ENCODE data around the gene ENOX1. TPM values are rescaled to one million over a fixed set of nuclear protein-coding genes. Genes with fewer than 3 reads are reported as not detected.
"Not testable (repeated sequence)": the region's sequence is repeated elsewhere in the genome, so short reads cannot be mapped to it uniquely, and the experiment has no call there.

ENOX1 gene
- total RNA-seq, 1 donor from 2014 or later, result 2.5 TPM

DNA sequence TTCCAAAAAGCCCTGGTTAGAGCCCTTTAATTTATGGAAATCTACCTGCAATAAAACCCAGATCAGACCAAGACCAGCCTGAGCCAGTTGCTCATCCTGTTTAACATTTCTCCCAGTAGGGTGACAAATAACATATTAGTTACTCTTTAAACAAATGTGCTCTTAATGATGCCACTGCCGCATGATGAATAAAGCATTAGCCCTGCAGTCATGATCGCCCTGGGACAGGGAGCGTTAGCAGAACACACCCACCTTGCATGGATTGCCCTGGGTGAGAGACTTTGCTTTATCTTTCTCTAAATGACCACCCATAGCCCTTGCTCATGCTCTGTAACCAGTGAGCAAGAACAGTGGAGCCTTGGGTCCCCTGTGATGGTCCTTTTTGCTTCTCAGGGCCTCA, 362.4 kb downstream of the ENOX1 start:
- Mint-ChIP-seq H3K27ac (no peak overlapping the region), H3K9me3 (ENCODE audit: low read depth) (peaks cover 11% of the 10 kb centered on the region), H3K4me1 (ENCODE audit: low read depth) (peaks cover 3% of the 10 kb centered on the region), H3K27me3 (no peaks in the 10 kb centered on the region), H3K36me3 (ENCODE audit: insufficient read depth) (peaks cover 3% of the 10 kb centered on the region), H3K4me3 (ENCODE audit: low read depth) (no peak overlapping the region)
- TF ChIP-seq CTCF (IDR thresholded peaks at IDR 0.05; ENCODE audit: unreplicated experiment), result no peak
- DNase-seq (ENCODE audit: low spot score, unreplicated experiment), result no peak

- Mint-ChIP-seq H3K4me3 (ENCODE audit: low read depth) (no peak overlapping the region), H3K9me3 (ENCODE audit: low read depth) (peaks cover 11% of the 10 kb centered on the region), H3K4me1 (ENCODE audit: low read depth) (peaks cover 3% of the 10 kb centered on the region), H3K27me3 (no peaks in the 10 kb centered on the region), H3K27ac (no peak overlapping the region), H3K36me3 (ENCODE audit: insufficient read depth) (peaks cover 4% of the 10 kb centered on the region)
- DNase-seq (ENCODE audit: low spot score, unreplicated experiment), result no peak
- no peak for TF ChIP-seq CTCF (IDR thresholded peaks at IDR 0.05; ENCODE audit: unreplicated experiment)
These were observed 364.7 kb downstream of the ENOX1 start for GRCh38 chr13:43422116-43422515.

DNA sequence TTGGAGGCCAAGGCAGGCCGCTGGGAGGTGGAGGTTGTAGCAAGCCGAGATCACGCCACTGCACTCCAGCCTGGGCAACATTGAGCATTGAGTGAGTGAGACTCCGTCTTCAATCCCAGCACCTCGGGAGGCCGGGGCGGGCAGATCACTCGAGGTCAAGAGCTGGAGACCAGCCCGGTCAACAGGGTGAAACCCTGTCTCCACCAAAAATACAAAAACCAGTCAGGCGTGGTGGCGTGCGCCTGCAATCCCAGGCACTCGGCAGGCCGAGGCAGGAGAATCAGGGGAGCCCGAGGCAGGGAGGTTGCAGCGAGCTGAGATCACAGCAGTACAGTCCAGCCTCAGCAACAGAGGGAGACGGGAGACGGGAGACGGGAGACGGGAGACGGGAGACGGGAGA, 369.9 kb downstream of the ENOX1 start:
- not testable (repeated sequence) for H3K4me3 Mint-ChIP-seq (ENCODE audit: low read depth)
- H3K9me3 Mint-ChIP-seq (ENCODE audit: low read depth), result peaks cover 11% of the 10 kb centered on the region

GRCh38 chr13:43416408-43416807, 370.4 kb downstream of the ENOX1 start:
- H3K27me3 Mint-ChIP-seq; H3K36me3 Mint-ChIP-seq (ENCODE audit: insufficient read depth); H3K27ac Mint-ChIP-seq; H3K4me3 Mint-ChIP-seq (ENCODE audit: low read depth); DNase-seq (ENCODE audit: low spot score, unreplicated experiment): not testable (repeated sequence)
- Mint-ChIP-seq H3K9me3 (ENCODE audit: low read depth) (peaks cover 11% of the 10 kb centered on the region), H3K4me1 (ENCODE audit: low read depth) (peaks cover 17% of the 10 kb centered on the region)

More for the DNA sequence above, 369.9 kb downstream of the ENOX1 start:
- H3K27me3 Mint-ChIP-seq; DNase-seq (ENCODE audit: low spot score, unreplicated experiment); H3K36me3 Mint-ChIP-seq (ENCODE audit: insufficient read depth); H3K27ac Mint-ChIP-seq: not testable (repeated sequence)
- peaks cover 16% of the 10 kb centered on the region for H3K4me1 Mint-ChIP-seq (ENCODE audit: low read depth)

- not testable (repeated sequence) for DNase-seq (ENCODE audit: low spot score, unreplicated experiment); H3K36me3 Mint-ChIP-seq (ENCODE audit: insufficient read depth); H3K27me3 Mint-ChIP-seq; H3K4me3 Mint-ChIP-seq (ENCODE audit: low read depth); H3K27ac Mint-ChIP-seq
- H3K4me1 Mint-ChIP-seq (ENCODE audit: low read depth), result peaks cover 21% of the 10 kb centered on the region
- H3K9me3 Mint-ChIP-seq (ENCODE audit: low read depth), result peaks cover 13% of the 10 kb centered on the region
These were observed 370.8 kb downstream of the ENOX1 start for GRCh38 chr13:43415903-43416391.

GRCh38 chr13:43414111-43414510, 372.7 kb downstream of the ENOX1 start:
- H3K4me3 Mint-ChIP-seq (ENCODE audit: low read depth), result no peak overlapping the region
- H3K27me3 Mint-ChIP-seq, result no peaks in the 10 kb centered on the region
- H3K27ac Mint-ChIP-seq, result no peak overlapping the region
- peaks cover 29% of the 10 kb centered on the region for H3K4me1 Mint-ChIP-seq (ENCODE audit: low read depth)
- H3K36me3 Mint-ChIP-seq (ENCODE audit: insufficient read depth), result peaks cover 4% of the 10 kb centered on the region
- H3K9me3 Mint-ChIP-seq (ENCODE audit: low read depth), result peaks cover 3% of the 10 kb centered on the region
- TF ChIP-seq CTCF (IDR thresholded peaks at IDR 0.05; ENCODE audit: unreplicated experiment), result no peak
- no peak for DNase-seq (ENCODE audit: low spot score, unreplicated experiment)

DNA sequence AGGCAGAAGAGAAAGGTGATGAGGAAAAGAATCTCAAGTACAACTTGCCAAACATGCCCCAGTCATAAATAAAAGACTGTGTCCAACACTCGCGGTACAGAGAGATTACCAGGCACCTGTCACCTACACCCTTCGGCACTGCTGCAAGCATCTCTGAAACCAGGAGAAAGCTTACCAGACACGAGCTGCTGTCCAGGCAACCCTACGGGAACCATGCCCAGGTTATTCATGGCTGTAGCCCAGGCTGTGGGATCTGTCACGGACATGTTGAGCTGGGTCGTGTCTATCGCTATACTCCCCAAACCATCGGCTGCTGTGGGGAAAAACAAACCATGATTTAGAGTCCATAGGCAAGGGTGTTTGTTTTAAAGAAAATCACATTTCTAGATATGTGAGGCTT, 375.0 kb downstream of the ENOX1 start:
- H3K9me3 Mint-ChIP-seq (ENCODE audit: low read depth), result peaks cover 10% of the 10 kb centered on the region
- H3K27ac Mint-ChIP-seq, result no peak overlapping the region
- peaks cover 29% of the 10 kb centered on the region for H3K4me1 Mint-ChIP-seq (ENCODE audit: low read depth)
- H3K4me3 Mint-ChIP-seq (ENCODE audit: low read depth), result no peak overlapping the region
- no peak for DNase-seq (ENCODE audit: low spot score, unreplicated experiment)
- H3K36me3 Mint-ChIP-seq (ENCODE audit: insufficient read depth), result peaks cover 5% of the 10 kb centered on the region
- H3K27me3 Mint-ChIP-seq, result no peaks in the 10 kb centered on the region
- no peak for TF ChIP-seq CTCF (IDR thresholded peaks at IDR 0.05; ENCODE audit: unreplicated experiment)
